ENCODE results near the gene OXSR1.
"Not testable (repeated sequence)": the region's sequence is repeated elsewhere in the genome, so short reads cannot be mapped to it uniquely, and the experiment has no call there.

OXSR1 gene

GRCh38 chr3:38268087-38268486 is 102.8 kb downstream of the OXSR1 start:
- no peak for DNase-seq (ENCODE audit: low read depth in 3 of 3)

DNA sequence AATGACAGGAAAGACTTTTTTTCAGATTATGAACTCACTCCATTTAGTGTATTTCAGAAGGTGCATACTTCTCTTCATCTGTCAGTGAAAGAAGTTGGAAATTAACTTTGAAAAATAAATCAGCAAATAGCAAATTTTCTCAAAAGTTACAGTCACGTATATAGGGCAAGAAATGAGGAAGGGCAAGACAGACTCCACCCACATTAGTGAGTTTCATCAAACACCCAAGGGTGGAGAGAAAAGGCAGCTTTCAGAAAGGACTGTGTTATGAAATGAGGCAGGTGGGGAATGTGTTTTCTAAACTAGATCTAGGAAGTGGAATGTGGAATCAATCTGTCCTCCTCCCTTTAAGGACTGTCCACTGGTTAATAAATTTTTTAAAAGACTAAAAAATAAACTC is 103.2 kb downstream of the OXSR1 start:
- DNase-seq (ENCODE audit: low read depth in 3 of 3) = no peak

DNA sequence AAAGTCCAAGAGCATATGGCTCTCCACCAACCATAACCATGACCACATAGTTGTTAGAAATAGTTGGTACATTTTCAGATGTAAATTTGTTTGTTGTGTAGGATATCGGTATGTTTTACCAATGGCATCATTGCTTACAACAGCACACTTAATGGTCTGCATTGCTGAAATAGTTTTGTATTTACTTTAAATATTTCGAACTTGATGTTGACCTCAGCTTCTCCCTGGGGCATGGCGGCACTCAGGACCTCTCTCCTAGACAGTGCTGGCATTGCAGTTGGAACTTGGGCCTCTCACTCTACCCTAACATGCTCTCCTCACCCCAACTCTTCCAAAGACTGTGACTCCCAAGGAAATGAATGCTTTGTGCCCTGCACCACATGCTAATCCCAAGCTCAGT is 105.3 kb downstream of the OXSR1 start:
- DNase-seq (ENCODE audit: low read depth in 3 of 3) = no peak

DNA sequence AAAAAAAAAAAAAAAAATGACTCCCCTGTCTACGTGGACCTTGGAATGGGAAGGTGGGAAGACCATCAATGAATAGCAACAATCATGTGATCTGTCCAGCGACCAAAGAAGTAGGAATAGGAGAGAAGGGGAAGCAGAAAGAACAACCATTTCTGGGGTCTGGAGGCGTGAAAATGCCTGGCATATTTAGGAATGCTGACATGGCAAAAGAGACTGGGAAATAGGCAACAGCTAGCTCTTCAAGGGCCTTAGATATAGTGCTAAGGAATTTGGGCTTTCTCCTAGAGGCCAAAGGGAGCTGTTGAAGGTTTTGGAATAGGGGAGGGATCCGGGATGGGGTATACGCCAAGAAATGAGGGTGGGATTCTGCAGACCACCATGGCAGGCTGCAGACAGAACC is 106.2 kb downstream of the OXSR1 start:
- DNase-seq (ENCODE audit: low read depth in 3 of 3) = no peak

DNA sequence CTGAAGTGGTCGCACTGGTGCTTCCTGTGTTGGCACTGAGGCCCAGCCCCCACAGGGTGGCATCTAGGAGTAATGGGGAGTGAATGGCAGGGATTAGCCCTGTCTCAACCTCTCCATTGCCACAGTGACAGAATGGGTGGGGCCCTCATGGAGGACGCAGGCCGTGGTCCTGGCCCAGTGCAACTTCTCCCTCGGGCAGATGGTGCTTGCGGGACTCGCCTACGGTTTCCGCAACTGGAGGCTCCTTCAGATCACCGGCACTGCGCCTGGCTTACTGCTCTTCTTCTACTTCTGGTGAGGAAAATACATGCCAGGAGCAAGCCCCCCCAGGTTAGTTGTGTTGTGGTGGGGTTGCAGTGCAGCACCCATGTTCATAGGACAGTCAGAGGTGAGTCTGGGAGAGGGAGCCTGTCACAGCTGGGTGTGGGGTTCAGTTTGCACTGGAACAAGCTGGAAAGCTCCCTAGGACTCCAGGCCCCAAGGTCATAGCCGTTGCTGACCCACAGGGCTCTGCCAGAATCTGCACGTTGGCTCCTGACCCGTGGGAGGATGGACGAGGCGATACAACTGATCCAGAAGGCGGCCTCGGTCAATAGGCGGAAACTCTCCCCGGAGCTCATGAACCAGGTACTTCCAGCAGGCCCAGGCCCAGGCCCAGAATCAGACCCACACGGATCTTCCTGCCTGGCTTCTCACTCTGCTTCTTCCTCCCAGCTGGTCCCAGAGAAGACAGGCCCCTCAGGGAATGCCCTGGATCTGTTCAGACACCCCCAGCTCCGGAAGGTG is 109.7 kb downstream of the OXSR1 start:
- DNase-seq (ENCODE audit: low read depth in 3 of 3) = no peak

DNA sequence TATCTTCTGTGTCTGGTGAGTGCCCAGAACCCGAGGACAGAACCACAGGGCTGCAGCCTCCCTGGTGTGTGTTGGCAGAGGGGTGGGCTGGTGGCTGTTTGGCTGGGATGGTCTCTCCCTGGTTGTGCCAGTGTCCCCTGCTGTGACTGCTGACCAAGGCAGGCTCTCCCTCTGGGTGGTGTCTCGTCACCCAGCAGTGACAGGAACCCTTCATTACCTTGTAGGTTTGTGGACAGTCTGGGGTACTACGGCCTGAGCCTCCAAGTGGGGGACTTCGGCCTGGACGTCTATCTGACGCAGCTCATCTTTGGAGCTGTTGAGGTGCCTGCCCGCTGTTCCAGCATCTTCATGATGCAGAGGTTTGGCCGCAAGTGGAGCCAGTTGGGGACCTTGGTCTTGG is 110.3 kb downstream of the OXSR1 start:
- DNase-seq (ENCODE audit: low read depth in 3 of 3) = no peak

DNA sequence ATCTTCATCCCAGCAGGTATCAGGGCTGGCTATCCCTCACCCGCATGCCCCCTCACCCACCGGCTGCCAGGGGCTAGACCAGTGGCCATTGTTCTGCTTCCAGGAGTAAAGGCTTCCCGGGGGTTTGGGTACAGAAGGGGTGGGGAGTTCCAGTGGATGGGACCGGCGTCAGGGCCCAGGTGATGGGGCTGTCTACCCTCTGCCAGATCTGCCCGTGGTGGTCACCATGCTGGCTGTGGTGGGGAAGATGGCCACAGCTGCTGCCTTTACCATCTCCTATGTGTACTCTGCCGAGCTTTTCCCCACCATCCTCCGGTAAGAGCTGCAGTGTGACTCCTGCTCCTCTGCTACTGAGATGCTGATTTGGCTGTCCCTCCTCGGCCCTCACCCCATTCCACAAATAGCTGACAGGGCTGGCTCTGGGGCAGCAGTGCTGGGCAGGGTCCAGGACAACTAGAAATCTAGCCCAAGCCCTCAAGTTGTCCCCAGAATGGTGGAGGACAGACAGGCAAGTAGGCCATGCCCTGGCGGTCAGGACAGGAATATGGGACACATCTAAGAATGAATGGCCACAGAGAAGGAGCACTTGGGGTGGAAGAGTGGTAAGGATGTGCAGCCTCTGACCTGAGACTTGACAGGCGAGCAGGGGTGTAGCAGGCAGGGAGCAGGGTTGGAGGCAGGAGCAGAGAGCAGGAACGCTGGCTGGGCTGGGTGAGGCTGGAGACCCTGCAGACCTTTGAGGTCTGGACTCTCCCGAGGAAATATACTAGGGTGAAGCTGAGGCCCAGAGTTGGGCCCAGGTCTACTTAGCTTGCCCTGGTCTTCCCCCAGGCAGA is 111.0 kb downstream of the OXSR1 start:
- DNase-seq (ENCODE audit: low read depth in 3 of 3) = no peak

GRCh38 chr3:38276917-38277630 is 111.7 kb downstream of the OXSR1 start:
- DNase-seq (ENCODE audit: low read depth in 3 of 3) = no peak

- no peak for DNase-seq (ENCODE audit: low read depth in 3 of 3)
These were observed 113.5 kb downstream of the OXSR1 start for GRCh38 chr3:38278841-38279240.

DNA sequence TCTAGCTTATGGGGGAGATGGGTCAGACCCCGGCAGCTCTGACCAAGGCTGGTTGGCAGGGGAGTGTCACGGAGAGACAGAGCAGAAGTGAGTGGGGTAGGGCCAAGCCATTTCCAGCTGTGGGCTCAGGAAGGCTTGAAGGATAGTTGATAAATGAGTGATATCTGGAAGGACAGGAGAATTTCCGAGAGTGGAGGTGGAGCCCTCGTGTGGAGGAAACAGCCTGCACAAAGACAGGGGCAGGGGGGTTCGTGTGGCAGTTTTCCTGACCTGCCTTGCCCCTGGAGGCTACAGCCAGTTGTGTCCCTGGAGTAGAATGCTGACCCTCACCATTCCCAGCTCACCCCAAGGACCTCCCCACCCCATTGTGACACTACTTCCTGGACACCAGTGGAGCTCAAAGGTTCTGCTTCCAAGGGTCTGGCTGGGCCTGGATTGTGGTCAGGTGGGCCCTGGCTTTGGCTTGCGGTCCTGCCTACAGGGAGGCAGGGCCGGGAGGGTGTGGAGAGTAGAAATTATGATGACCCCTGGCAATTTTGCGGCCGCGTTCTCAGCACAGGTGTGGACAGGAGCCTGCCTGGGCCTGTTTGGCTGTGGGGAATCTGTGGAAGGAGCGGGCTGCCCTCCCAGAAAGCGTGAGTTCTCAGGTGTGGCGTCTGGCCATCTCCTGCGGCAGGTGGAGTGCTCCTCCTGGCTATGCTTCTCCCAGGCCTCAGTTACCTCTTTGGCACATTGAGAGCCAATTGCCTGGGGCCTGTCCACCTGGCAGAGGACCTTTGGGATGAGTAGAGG is 116.8 kb downstream of the OXSR1 start, which contains the start of gene SLC22A14:
Gene SLC22A14, plus strand, starts transcription at position 400 of the 792 bp plus-strand sequence. CDS start 23,733 bp downstream, outside the sequence.
- no peak for DNase-seq (ENCODE audit: low read depth in 3 of 3)

GRCh38 chr3:38283810-38284755 is 118.7 kb downstream of the OXSR1 start:
- no peak for DNase-seq (ENCODE audit: low read depth in 3 of 3)

DNA sequence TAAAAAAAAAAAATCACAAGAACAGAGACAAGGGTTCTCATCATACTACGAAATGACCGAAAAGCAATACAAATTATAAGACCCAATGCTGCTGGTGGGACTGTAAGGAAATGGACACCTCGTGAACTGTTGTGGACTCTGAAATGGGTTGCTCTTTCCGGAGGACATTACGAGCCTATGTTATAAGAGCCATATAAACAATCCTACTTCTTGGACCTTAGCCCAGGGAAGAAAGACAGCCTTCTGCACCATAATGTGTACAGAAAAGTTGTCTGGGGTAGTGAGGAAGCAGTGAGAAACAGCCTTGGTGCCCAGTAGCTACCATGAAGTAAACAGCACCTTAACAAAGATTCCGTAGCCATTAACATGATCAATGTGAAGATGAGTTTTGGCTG is 119.4 kb downstream of the OXSR1 start:
- no peak for DNase-seq (ENCODE audit: low read depth in 3 of 3)

DNA sequence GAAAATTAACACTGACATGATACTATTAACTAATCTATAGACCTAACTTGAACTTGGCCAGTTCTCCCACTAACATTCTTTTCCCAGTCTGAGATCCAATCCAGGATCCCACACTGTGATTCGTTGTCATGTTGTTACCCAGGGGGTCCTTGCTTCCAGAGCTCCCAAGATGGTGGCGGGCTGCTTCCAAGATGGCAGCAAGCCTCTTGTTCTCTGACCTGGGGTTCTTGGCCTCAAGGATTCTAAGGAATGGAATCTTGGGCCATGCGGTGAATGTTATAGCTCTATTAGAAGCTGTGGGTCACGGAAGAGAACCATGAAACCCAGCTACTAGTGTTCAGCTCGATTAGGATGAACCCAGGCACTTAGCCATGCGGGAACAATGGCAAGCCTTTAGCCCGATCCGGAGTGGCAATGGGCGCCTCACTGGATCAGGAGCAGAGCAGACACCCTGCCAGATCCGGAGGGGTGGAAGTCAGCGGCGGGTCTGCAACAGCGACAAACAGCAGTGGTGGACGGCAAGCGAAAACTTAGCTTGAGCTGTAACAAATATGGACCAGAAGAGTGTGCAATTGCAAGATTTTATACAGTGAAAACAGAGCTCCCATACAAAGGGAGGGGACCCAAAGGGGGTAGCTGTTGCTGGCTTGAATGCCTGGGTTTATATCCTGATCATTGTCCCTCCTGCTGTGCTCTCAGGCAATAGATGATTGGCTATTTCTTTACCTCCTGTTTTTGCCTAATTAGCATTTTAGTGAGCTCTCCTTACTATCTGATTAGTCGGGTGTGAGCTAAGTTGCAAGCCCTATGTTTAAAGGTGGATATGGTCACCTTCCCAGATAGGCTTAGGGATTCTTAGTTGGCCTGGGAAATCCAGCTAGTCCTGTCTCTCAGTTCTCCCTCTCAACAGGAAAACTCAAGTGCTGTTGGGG is 124.2 kb downstream of the OXSR1 start:
- not testable (repeated sequence) for DNase-seq (ENCODE audit: low read depth in 3 of 3)

DNA sequence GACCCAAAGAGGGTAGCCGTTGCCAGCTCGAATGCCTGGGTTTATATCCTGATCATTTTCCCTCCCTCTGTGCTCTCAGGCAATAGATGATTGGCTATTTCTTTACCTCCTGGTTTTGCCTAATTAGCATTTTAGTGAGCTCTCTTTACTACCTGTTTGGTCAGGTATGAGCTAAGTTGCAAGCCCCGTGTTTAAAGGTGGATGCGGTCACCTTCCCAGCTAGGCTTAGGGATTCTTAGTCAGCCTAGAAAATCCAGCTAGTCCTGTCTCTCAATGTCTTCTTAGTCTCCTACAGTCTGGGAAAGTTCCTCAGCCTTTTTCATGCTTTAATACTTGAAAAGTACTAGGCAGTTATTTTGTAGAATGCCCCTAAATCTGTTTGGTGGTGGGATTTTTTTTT is 131.7 kb downstream of the OXSR1 start:
- not testable (repeated sequence) for DNase-seq (ENCODE audit: low read depth in 3 of 3)

DNA sequence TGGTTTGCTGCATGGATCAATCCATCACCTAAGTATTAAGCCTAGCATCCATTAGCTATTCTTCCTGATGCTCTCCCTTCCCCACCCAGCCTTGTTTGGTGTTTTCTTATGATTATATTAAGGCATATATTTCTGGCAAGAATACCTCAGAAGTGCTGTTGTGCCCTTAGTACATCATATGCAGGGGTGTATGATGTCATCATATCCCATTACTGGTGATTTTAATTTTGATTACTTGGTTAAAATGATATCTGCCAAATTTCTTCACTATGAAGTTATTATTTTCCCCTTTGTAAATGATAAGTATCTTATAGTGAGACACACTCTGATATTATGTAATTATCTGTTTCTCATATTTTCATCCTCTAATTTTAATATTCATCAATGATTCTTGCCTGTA is 132.2 kb downstream of the OXSR1 start:
- DNase-seq (ENCODE audit: low read depth in 3 of 3) = no peak

DNA sequence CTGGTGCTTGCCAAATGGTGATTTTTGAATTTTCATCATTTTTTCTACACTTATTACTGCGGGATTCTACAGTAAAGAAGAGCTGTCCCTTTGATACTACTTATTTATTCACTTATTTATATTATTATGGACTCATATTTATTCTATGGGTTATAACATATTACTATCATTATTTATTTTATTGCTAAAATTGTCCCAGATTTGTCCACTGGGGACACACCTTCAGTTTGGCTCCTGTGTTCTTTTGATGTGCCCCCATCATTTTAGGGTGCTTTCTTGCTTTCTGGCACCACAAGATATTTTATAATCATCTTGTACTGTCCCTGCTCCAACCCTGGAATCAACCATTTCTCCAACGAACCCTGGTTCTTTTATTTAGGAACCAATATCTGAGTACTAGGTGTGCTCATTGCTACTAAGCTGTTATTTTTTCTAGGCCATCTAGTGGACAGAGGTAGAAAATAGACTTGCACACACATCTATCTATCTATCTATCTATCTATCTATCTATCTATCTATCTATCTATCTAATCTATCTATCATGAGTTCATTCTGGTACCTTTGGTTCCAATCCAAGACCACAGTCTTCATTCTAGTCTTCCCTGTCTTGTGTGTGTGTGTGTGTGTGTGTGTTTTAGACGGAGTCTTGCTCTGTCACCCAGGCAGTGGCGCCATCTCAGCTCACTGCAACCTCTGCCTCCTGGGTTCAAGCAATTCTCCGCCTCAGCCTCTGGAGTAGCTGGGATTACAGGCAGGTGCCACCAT is 132.8 kb downstream of the OXSR1 start:
- DNase-seq (ENCODE audit: low read depth in 3 of 3) = no peak

Data from stimulated activated CD4-positive, alpha-beta T cell treated with anti-CD3 and anti-CD28 coated beads, TNF-alpha, amount 100 ng/mL, for 48 hours (primary cell).